SH-SY5Y (cell line): ENCODE results near the gene RPL9.

Experiments
- GATA2 ChIP-seq: IDR thresholded peaks from 2 replicates; pipeline ENCODE4 v1.6.1; 2011; ENCODE audit warnings: mild to moderate bottlenecking, low read depth, low read length
- GATA3 ChIP-seq: IDR thresholded peaks from 2 replicates; pipeline ENCODE4 v1.6.1; 2011; ENCODE audit warnings: low read depth, mild to moderate bottlenecking, low read length, moderate library complexity

The RPL9 gene

GRCh38 chr4:39451423-39452023 lies 7.2 kb downstream of the RPL9 start:
- no peak for TF ChIP-seq GATA3
- no peak for TF ChIP-seq GATA2

DNA sequence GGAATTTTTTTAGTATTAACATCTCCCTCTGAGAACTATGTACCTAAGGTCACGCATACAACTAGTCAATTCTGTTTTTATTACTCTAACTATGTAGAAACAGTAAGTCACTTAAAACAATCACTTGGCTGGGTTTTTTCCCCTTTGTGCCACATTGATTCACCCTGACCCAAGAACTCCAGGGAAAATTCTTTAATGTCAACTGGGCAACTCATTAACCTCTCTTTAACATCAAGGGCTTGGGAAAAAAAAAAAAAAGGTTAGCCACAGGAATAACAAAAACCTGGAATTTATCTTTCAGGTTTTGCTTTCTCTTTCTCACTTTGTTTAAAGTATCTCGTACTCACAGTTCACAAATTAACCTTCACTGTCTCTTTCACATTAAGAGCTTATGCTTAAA lies 8.1 kb downstream of the RPL9 start:
- TF ChIP-seq GATA3 (no peak), GATA2 (no peak)

GRCh38 chr4:39446842-39447573 lies 11.7 kb downstream of the RPL9 start:
- no peak for TF ChIP-seq GATA3
- TF ChIP-seq GATA2 = no peak

DNA sequence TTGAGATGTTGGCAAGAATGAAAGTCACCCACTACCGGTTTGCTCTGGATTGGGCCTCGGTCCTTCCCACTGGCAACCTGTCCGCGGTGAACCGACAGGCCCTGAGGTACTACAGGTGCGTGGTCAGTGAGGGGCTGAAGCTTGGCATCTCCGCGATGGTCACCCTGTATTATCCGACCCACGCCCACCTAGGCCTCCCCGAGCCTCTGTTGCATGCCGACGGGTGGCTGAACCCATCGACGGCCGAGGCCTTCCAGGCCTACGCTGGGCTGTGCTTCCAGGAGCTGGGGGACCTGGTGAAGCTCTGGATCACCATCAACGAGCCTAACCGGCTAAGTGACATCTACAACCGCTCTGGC lies 12.3 kb downstream of the RPL9 start:
- TF ChIP-seq GATA3 (no peak), GATA2 (no peak)

- TF ChIP-seq GATA3 = no peak
- TF ChIP-seq GATA2 = no peak
Observed at GRCh38 chr4:39442998-39443397, 15.7 kb downstream of the RPL9 start.

- TF ChIP-seq GATA3 (no peak), GATA2 (no peak)
Observed at GRCh38 chr4:39441593-39441992, 17.1 kb downstream of the RPL9 start.

- TF ChIP-seq GATA2 (no peak), GATA3 (no peak)
Observed at GRCh38 chr4:39435659-39436563, 22.8 kb downstream of the RPL9 start.

DNA sequence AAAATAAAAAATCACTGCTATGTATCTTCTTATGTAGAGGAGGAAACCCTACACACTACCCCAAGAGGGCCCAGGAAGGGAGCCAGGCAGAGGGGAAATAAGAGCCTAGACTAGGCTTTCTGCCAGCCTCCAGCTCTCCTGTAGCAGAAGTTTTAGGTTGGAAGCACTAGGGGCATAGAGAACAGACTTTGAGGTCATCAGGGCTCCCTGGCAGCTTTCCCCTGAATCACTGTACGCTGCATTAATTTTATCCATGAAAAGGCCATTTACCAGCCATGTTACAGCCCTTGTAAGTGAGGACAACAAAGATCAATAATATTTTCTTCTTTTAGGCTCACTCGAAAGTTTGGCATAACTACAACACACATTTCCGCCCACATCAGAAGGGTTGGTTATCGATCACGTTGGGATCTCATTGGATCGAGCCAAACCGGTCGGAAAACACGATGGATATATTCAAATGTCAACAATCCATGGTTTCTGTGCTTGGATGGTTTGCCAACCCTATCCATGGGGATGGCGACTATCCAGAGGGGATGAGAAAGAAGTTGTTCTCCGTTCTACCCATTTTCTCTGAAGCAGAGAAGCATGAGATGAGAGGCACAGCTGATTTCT lies 24.7 kb downstream of the RPL9 start:
- TF ChIP-seq GATA3 = no peak
- no peak for TF ChIP-seq GATA2

DNA sequence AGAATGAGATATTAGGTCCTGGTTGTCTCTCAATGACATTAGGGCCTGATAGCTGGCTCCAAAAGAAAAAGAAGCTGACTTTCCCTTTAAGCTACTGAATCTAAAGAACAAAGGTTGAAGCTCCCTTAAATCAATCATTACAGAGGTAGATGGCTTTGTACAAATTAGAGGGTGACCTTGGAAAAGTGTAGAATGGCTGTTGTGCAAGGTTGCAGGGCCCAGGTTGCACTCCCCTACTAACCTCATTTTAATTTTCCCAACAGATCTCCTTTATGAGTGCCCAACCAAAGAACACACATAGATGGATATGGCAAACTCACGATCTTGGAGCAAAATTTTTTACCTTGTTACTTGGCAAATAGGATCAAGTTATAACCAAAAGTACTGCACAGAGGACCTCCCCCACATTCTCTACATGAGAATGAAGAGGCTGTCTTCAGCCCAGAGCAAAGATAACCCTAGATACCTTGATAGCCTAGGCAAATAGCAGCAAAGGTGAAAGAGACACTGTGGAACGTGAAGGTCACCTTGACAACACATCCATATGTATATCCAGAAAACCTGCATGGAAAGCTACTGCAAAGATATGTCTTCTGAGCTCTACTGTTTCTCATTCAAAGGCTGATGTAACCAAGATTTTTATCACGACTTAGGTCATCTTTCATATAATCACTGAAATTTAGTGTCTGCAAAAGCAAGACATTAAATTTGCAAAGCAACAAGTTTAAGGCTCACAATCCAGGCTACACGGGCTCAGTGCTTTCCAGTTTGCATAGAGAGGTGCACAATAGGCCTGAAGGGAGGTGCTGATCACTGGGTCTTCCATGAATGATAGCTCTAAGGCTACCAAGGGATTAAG lies 29.0 kb downstream of the RPL9 start:
- TF ChIP-seq GATA2 (no peak), GATA3 (no peak)

DNA sequence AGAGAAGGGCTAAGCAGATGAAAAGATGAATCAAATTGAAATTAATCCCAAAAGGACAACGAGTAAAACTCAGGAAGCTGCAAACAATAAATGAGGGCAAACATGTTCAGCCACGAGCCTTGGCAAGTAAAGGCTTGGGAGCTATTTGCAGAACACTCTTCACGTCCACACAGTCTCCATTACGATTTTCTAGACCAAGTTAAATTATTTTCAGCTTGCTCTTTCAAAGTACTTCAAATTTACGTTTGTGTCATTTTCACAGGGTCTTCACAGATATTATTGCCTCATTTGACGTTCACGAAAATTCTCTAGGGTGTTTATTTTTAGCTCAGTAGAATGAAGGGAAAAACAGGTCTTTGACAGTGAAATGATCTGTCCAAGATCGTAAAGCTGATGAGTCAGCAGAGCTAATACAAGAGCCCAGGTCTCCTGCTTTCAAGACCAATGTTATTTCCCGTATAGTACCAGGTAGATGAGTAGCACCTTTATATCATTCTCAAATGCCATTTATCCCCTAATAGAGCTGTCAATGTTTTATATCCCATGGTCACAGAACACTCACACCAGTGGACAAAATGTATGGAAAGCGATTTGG lies 31.1 kb downstream of the RPL9 start:
- TF ChIP-seq GATA3 (no peak), GATA2 (no peak)

- TF ChIP-seq GATA2 (no peak), GATA3 (no peak)
Observed at GRCh38 chr4:39426728-39427127, 32.0 kb downstream of the RPL9 start.

DNA sequence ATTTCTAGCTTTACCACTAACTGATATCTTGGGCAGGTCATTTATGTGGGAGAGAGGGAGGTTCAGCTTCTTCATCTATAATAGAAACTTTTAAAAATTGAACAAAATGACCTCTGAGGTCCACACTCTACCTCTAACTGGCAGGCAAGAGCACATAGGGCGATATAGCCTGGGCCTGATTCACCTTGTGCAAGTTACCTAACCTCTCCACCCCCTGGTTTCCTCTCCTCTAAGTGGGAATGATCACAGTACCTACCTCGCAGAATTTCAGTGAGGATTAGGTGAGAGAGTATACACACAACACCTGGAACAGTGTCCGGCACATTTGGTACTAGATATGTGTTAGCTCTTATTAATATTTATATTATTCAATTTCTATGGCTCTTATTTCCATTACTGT lies 36.5 kb downstream of the RPL9 start:
- TF ChIP-seq GATA2 (no peak), GATA3 (no peak)
